HEK293T (cell line): Measurements from ENCODE around the gene SMTNL2.
"Not testable (repeated sequence)": the region's sequence is repeated elsewhere in the genome, so short reads cannot be mapped to it uniquely, and the experiment has no call there.

Experiments
- CTCF ChIA-PET: fragments of 350-600 bp; formaldehyde crosslinking; extraction: SDS; loops from one replicate; lab custom pipeline; 2021; ENCODE audit warnings: antibody characterized with exemption, inconsistent platforms; lab: Yijun Ruan, JAX
- POLR2A ChIA-PET: fragments of 350-600 bp; formaldehyde crosslinking; extraction: SDS; loops from one replicate; lab custom pipeline; 2020; ENCODE audit warnings: antibody characterized with exemption, inconsistent platforms; lab: Yijun Ruan, JAX
- DNase-seq: peaks from one replicate; pipeline ENCODE4 v3.0.0; 2012; ENCODE audit warnings: mixed read lengths; ENCODE audit errors: extremely low spot score
- ARNT ChIP-seq: fragments of 450-650 bp; IDR thresholded peaks from 2 replicates; pipeline ENCODE4 v1.6.1; 2017; ENCODE audit warnings: mild to moderate bottlenecking
- BHLHE40 ChIP-seq: fragments of 450-650 bp; IDR thresholded peaks from 2 replicates; pipeline ENCODE4 v1.6.1; 2016; ENCODE audit warnings: mild to moderate bottlenecking, moderate library complexity, borderline replicate concordance
- CTBP1 ChIP-seq: fragments of 450-650 bp; IDR thresholded peaks from 2 replicates; pipeline ENCODE4 v1.6.1; 2016; ENCODE audit warnings: borderline replicate concordance
- ELF4 ChIP-seq: fragments of 450-650 bp; IDR thresholded peaks from 2 replicates; pipeline ENCODE4 v1.6.1; 2017; ENCODE audit warnings: antibody characterized with exemption
- FOXA1 ChIP-seq: fragments of 450-650 bp; IDR thresholded peaks from 2 replicates; pipeline ENCODE4 v1.6.1; 2016; ENCODE audit warnings: mild to moderate bottlenecking
- FOXK2 ChIP-seq: fragments of 450-650 bp; IDR thresholded peaks from 2 replicates; pipeline ENCODE4 v1.6.1; 2016; ENCODE audit warnings: mild to moderate bottlenecking
- FOXM1 ChIP-seq: fragments of 450-650 bp; IDR thresholded peaks from 2 replicates; pipeline ENCODE4 v1.6.1; 2017; ENCODE audit warnings: mild to moderate bottlenecking, borderline replicate concordance
- HDGF ChIP-seq: fragments of 450-650 bp; IDR thresholded peaks from 2 replicates; pipeline ENCODE4 v1.6.1; 2017; ENCODE audit warnings: antibody characterized with exemption, borderline replicate concordance
- L3MBTL2 ChIP-seq: fragments of 450-650 bp; conservative IDR thresholded peaks from 2 replicates; pipeline ENCODE4 v1.6.1; 2016; ENCODE audit warnings: mild to moderate bottlenecking
- LEF1 ChIP-seq: fragments of 450-650 bp; IDR thresholded peaks from 2 replicates; pipeline ENCODE4 v1.6.1; 2017; ENCODE audit warnings: mild to moderate bottlenecking, borderline replicate concordance
- NFRKB ChIP-seq: fragments of 450-650 bp; IDR thresholded peaks from 2 replicates; pipeline ENCODE4 v1.6.1; 2016; ENCODE audit warnings: mild to moderate bottlenecking, moderate library complexity
- PKNOX1 ChIP-seq: fragments of 450-650 bp; IDR thresholded peaks from 2 replicates; pipeline ENCODE4 v1.6.1; 2016
- SP1 ChIP-seq: fragments of 450-650 bp; IDR thresholded peaks from 2 replicates; pipeline ENCODE4 v1.6.1; 2017
- SUZ12 ChIP-seq: fragments of 450-650 bp; IDR thresholded peaks from 2 replicates; pipeline ENCODE4 v1.6.1; 2016; ENCODE audit warnings: mild to moderate bottlenecking
- TARDBP ChIP-seq: fragments of 450-650 bp; IDR thresholded peaks from 2 replicates; pipeline ENCODE4 v1.6.1; 2016
- ZNF384 ChIP-seq: fragments of 450-650 bp; IDR thresholded peaks from 2 replicates; pipeline ENCODE4 v1.6.1; 2016

SMTNL2 gene

DNA sequence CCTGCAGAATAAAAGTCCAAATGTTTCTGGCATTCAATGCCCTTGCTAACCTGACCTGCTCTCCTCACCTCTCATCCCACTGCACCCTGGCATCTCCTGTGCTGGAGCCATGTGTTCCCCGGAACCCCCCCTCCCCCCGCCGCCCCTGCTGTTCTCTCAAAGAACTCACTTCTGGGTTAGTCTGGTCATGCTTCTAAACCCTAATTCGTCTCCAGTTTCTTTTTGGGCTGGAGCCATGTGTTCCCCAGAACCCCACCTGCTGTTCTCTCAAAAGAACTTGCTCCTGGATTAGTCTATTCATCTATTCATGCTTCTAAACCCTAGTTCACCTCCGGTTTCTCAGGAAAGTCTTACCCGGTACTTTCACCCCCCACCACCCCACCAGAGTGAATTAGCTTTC, 58.0 kb downstream of the SMTNL2 start:
- TF ChIP-seq ARNT: no peak
- TF ChIP-seq CTBP1: no peak
- no peak for TF ChIP-seq SUZ12
- TF ChIP-seq SP1: no peak
- TF ChIP-seq NFRKB: no peak
- TF ChIP-seq FOXM1: no peak
- no peak for TF ChIP-seq BHLHE40
- no peak for TF ChIP-seq ELF4
- no peak for TF ChIP-seq TARDBP
- TF ChIP-seq FOXK2: no peak
- CTCF ChIA-PET: no interaction called here
- POLR2A ChIA-PET: no interaction called here

GRCh38 chr17:4643676-4644075, 59.3 kb downstream of the SMTNL2 start:
- DNase-seq: no peak
- ChIA-PET POLR2A (no interaction called here), CTCF (no interaction called here)
- TF ChIP-seq FOXM1: no peak
- TF ChIP-seq PKNOX1: no peak
- TF ChIP-seq NFRKB: no peak

More for the DNA sequence above, 58.0 kb downstream of the SMTNL2 start:
- DNase-seq: no peak

DNA sequence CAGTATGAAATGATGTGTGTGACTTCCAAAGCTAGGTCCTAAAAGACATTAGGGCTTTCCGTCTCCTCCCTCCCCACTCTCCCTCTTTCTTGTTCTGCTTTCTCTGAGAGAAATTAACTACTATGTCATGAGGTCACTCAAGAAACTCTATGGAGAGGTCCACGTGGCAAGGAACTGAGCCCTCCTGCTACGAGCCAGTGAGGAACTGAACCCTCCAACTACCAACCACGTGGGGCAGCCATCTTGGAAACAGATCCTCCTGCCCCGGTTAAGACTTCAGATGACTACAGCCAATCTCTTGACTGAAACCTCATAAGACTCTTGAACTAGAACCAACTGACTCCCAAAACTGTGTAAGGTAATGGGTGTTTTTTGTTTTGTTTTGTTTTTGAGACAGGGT, 61.3 kb downstream of the SMTNL2 start:
- POLR2A ChIA-PET: no interaction called here
- DNase-seq: no peak

DNA sequence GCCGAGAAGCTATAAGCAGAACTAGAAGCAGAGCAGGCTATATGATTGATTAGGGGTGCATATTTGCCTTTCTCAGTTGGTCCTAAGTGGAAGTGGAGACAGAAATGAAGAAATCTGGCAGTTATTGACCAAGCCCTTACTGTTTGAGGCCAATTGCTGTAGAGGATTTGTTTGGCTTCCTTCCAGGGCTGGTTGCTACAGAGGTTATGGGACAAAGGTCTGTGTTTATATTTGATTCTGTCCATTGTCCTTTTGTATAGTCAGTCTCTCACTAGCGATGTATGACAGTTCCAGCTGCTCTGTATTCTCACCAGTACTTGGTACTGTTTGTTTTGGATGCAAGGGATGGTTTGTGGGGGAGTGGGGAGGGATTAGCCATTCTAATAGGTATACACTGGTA, 64.4 kb downstream of the SMTNL2 start:
- no peak for DNase-seq
- CTCF ChIA-PET: interaction anchor here (0.6 to 1.6 kb wide), 2 partner anchors 49 to 82 kb away, joined by 3 to 4 read pairs; no protein-coding TSS in a partner anchor
- no peak for TF ChIP-seq PKNOX1
- no peak for TF ChIP-seq SUZ12
- TF ChIP-seq FOXA1: no peak
- no peak for TF ChIP-seq BHLHE40
- TF ChIP-seq FOXK2: no peak
- no peak for TF ChIP-seq ELF4
- TF ChIP-seq NFRKB: no peak
- no peak for TF ChIP-seq SP1
- TF ChIP-seq ZNF384: no peak
- POLR2A ChIA-PET: no interaction called here

More for the DNA sequence above, 61.3 kb downstream of the SMTNL2 start:
- TF ChIP-seq PKNOX1 (no peak), HDGF (no peak), TARDBP (no peak), FOXK2 (no peak), BHLHE40 (no peak)
- CTCF ChIA-PET: interaction anchor here (0.5 to 0.7 kb wide), 3 partner anchors 22 to 698 kb away, joined by 3 to 9 read pairs (median 4); no protein-coding TSS in a partner anchor

DNA sequence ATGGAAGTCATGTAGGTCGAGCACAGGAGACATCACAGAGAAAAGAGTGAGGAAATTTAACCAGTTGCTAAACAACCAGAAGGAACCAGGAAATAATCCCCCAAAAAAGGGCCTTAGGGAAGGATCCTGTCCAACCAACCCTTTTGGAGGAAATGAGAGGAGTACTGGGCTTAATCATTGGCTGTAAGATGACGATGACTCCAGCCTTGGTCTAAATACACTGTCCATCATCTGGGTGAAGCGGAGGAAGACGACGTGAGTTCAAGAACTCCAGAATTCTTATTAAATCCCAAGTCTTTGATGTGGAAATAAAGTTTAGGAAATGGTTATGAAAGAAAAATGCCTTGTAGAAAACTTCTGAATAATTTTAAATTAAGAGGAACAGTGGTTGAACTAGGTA, 68.7 kb downstream of the SMTNL2 start:
- DNase-seq: no peak
- POLR2A ChIA-PET: no interaction called here
- CTCF ChIA-PET: no interaction called here
- TF ChIP-seq SP1: no peak

DNA sequence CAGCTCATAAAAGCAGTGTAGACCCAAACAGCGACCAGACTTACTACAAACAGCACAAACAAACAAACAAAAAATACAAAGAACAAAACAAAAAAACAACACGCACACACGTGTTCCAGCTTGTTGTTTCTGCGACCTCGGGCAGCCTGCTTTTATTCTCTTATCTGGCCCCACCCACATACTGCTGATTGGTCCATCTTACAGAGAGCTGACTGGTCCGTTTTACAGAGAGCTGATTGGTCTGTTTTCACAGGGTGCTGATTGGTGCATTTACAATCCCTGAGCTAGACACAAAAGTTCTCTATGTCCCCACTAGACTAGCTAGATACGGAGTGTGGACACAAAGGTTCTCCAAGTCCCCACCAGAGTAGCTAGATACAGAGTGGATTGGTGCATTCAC, 71.6 kb downstream of the SMTNL2 start:
- not testable (repeated sequence) for DNase-seq
- ChIA-PET CTCF (interaction anchor here (0.7 kb wide), 1 partner anchor 425 kb away, joined by 5 read pairs; no protein-coding TSS in a partner anchor), POLR2A (interaction anchor here (0.6 kb wide), 1 partner anchor 101 kb away, joined by 3 read pairs; the partner anchor contains the start of gene MYBBP1A)

DNA sequence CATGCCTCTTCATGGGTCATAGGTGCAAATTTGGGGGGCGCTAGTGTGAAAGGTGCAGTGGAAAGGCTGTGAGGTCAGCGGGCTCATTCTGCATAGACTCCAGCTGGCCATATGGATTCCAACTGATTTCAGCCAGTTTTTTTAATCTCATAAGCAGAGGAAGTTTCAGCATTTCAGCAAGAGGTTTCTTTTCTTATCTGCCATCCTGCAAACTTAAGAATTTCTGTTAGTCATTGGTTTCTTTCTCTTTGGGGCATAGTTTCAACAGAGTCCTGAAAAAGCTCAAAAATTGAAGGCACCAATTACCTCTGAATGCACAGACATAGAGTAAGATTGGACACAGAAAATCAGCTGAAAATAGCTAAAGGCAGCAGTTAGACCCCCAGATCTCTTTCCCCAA, 73.3 kb downstream of the SMTNL2 start:
- no peak for TF ChIP-seq LEF1
- TF ChIP-seq NFRKB: no peak
- TF ChIP-seq FOXK2: no peak
- TF ChIP-seq L3MBTL2: no peak
- no peak for TF ChIP-seq FOXA1
- no peak for TF ChIP-seq CTBP1
- no peak for TF ChIP-seq PKNOX1
- TF ChIP-seq SP1: no peak
- TF ChIP-seq SUZ12: no peak
- no peak for TF ChIP-seq BHLHE40
- no peak for TF ChIP-seq HDGF
- no peak for TF ChIP-seq TARDBP
- no peak for TF ChIP-seq FOXM1
- TF ChIP-seq ELF4: no peak
- no peak for TF ChIP-seq ZNF384
- TF ChIP-seq ARNT: no peak
- DNase-seq: no peak
- ChIA-PET POLR2A (no interaction called here), CTCF (interaction anchor here (0.5 kb wide), 1 partner anchor 55 kb away, joined by 3 read pairs; no protein-coding TSS in a partner anchor)
